Gastrocnemius medialis (tissue), 4 donors: ENCODE results near the gene C18orf32.

Experiments used
- POLR2A ChIP-seq, 2 donors: fragments of 450-650 bp; IDR thresholded peaks; one replicate each; pipeline ENCODE4 v1.6.1; 2017; ENCODE audit warnings: antibody characterized with exemption in 2 of 2, mild to moderate bottlenecking in 2 of 2, moderate library complexity in 2 of 2
- TF ChIP-seq, protein P1 (sequence below), 5 experiments: fragments of 450-650 bp in 3 of 5; fragments of 200-600 bp in 2 of 5; sonication (generic) in 2 of 5; IDR thresholded peaks in 4 of 5; conservative IDR thresholded peaks in 1 of 5; 1 replicate in 4 of 5; 2 replicates in 1 of 5; pipeline ENCODE4 v1.5.1; 2016 to 2019; ENCODE audit warnings: antibody characterized with exemption in 5 of 5, mild to moderate bottlenecking in 3 of 5, moderate library complexity in 3 of 5

DNA sequence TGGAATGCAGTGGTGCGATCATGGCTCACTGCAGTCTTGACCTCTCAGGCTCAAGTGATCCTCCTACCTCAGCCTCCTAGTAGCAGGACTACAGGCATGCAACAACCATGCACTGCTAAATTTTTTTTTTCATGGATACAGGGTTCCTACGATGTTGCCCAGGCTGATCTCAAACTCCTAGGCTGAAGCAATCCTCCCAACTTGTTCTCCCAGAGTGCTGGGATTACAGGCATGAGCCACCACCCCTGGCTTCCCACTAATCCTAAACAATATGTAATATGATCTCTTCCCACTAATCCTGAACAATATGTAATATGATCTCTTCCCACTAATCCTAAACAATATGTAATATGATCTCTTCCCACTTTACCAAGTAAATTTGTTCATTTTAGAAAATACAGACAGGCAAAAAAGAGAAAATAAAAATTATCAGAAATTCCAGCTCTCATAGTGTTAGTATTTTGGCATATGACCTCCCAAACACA, 33.7 kb upstream of the C18orf32 start:
- TF ChIP-seq, protein P1, sequence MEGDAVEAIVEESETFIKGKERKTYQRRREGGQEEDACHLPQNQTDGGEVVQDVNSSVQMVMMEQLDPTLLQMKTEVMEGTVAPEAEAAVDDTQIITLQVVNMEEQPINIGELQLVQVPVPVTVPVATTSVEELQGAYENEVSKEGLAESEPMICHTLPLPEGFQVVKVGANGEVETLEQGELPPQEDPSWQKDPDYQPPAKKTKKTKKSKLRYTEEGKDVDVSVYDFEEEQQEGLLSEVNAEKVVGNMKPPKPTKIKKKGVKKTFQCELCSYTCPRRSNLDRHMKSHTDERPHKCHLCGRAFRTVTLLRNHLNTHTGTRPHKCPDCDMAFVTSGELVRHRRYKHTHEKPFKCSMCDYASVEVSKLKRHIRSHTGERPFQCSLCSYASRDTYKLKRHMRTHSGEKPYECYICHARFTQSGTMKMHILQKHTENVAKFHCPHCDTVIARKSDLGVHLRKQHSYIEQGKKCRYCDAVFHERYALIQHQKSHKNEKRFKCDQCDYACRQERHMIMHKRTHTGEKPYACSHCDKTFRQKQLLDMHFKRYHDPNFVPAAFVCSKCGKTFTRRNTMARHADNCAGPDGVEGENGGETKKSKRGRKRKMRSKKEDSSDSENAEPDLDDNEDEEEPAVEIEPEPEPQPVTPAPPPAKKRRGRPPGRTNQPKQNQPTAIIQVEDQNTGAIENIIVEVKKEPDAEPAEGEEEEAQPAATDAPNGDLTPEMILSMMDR (IDR thresholded peaks at IDR 0.05 in 4 of 5, conservative IDR thresholded peaks at IDR 0.05 in 1 of 5): no peak
- TF ChIP-seq POLR2A (IDR thresholded peaks at IDR 0.05): no peak
